CD4-positive, alpha-beta T cell (primary cell): ENCODE measurements around the gene PSMC3. TPM values are rescaled to one million over a fixed set of nuclear protein-coding genes. Genes with fewer than 3 reads are reported as not detected.

ENCODE experiments used
- ATAC-seq: fragments of 200-7000 bp; cut with Tn5 transposase; one replicate; pipeline ENCODE4 v1.10.0; 2022; ENCODE audit warnings: mild to moderate bottlenecking; ENCODE audit not compliant: poor library complexity
- CTCF ChIA-PET: fragments of 350-600 bp; sonication (Branson Sonifier 250); formaldehyde crosslinking; loops from one replicate; lab custom pipeline; 2021; ENCODE audit warnings: antibody characterized with exemption, inconsistent platforms; lab: Charles Lee
- POLR2A ChIA-PET: fragments of 350-600 bp; sonication (Branson Sonifier 250); formaldehyde crosslinking; loops from one replicate; lab custom pipeline; 2021; ENCODE audit warnings: antibody characterized with exemption, inconsistent platforms; lab: Charles Lee
- DNase-seq, 14 experiments: peaks; one replicate each; pipeline ENCODE4 v3.0.0-alpha.2; 2013 to 2020; ENCODE audit warnings: mixed read lengths in 2 of 14
- H3K27ac ChIP-seq, 2 donors: one replicate each; pipeline versions ENCODE4 v1.5.1 to v1.7.0; 2013; ENCODE audit warnings: low read length in 2 of 2, low read depth in 1 of 2, mild to moderate bottlenecking in 1 of 2
- H3K27me3 ChIP-seq, 2 experiments: 1 replicate in 1 of 2; 2 replicates in 1 of 2; pipeline versions ENCODE4 v1.6.1 to v1.7.0; 2013; ENCODE audit warnings: low read length in 2 of 2, control low read depth in 1 of 2, mild to moderate bottlenecking in 1 of 2, moderate library complexity in 1 of 2; ENCODE audit not compliant: insufficient read depth in 2 of 2, control insufficient read depth in 1 of 2
- H3K36me3 ChIP-seq: one replicate; pipeline ENCODE4 v1.6.1; 2013; ENCODE audit warnings: low read length, control low read depth; ENCODE audit not compliant: insufficient read depth
- H3K4me1 ChIP-seq: one replicate; pipeline ENCODE4 v1.6.1; 2013; ENCODE audit warnings: low read length, control low read depth; ENCODE audit not compliant: insufficient read depth
- H3K4me3 ChIP-seq: one replicate; pipeline ENCODE4 v1.5.1; 2013; ENCODE audit warnings: mild to moderate bottlenecking, low read length, moderate library complexity
- H3K9me3 ChIP-seq, 2 experiments: 1 replicate in 1 of 2; 2 replicates in 1 of 2; pipeline versions ENCODE4 v1.6.1 to v1.7.0; 2013; ENCODE audit warnings: low read length in 2 of 2, mild to moderate bottlenecking in 2 of 2, control low read depth in 1 of 2, moderate library complexity in 1 of 2; ENCODE audit not compliant: control insufficient read depth in 1 of 2, insufficient read depth in 1 of 2
- H3K27ac Mint-ChIP-seq: one replicate; pipeline ENCODE4 v1.8.0; 2020; ENCODE audit warnings: mixed read lengths
- H3K27me3 Mint-ChIP-seq: one replicate; pipeline ENCODE4 v1.8.0; 2021; ENCODE audit warnings: mixed read lengths
- H3K36me3 Mint-ChIP-seq: one replicate; pipeline ENCODE4 v1.8.0; 2021; ENCODE audit warnings: low read depth, mixed read lengths
- H3K4me1 Mint-ChIP-seq: one replicate; pipeline ENCODE4 v1.8.0; 2021; ENCODE audit warnings: low read depth, mixed read lengths
- H3K4me3 Mint-ChIP-seq: one replicate; pipeline ENCODE4 v1.8.0; 2020; ENCODE audit warnings: mild to moderate bottlenecking, mixed read lengths
- H3K9me3 Mint-ChIP-seq: one replicate; pipeline ENCODE4 v1.8.0; 2020; ENCODE audit warnings: mixed read lengths
- CTCF ChIP-seq: fragments of 200-600 bp; IDR thresholded peaks from one replicate; pipeline ENCODE4 v1.8.0; 2022; ENCODE audit warnings: antibody characterized with exemption, mild to moderate bottlenecking
- intact Hi-C, 2 experiments: fragments of 100-400 bp; cut with DNase I in 1 of 2; cut with micrococcal nuclease in 1 of 2; formaldehyde crosslinking; loops; one replicate each; pipeline versions ENCODE4 v1.15.1 to v1.9.0; 2023 to 2025; cut with DNase I, micrococcal nuclease
- microRNA-seq: library from miRNA; unstranded; fragments of <30 nt; microRNA quantifications from one replicate; pipeline ENCODE4 v1.2.0, GENCODE V29; 2021; ENCODE audit warnings: borderline microRNAs expressed, borderline replicate concordance
- total RNA-seq, 174 experiments: library from RNA in 2 of 174; stranded (reverse) in 2 of 174; gene quantifications; one replicate each; pipeline ENCODE4 v1.2.3 and lab custom pipeline; 2021 to 2026

PSMC3 gene
- total RNA-seq, 2 experiments from 2014 or later = 51.3 to 59.5 TPM

DNA sequence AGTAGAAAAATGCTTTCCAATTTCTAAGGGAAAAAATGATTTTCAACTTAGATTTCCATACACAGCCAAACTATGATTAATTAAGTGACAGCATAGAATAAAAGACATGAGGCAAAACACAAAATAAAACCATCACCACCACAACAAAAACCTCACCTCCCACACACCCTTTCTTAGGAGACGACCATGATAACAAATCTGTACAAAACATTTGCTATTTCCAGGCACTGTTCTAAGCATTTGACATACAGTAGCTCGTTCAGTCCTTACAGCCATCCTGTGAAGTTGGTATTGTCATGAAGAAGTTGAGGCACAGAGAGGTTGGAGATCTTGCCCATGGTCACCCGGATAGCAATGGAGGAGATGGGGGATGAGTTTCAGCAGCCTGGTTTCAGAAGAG is 56.6 kb downstream of the PSMC3 start:
- intact Hi-C loops = loop anchor here in 1 of 2 experiments (5.0 kb wide), 1 partner anchor 483 kb away; no protein-coding TSS in a partner anchor
- Histone ChIP-seq H3K27ac (no peak overlapping the region), H3K4me1 (peaks cover 10% of the 10 kb centered on the region), H3K9me3 (no peaks in the 10 kb centered on the region), H3K4me3 (no peak overlapping the region), H3K27me3 (no peaks in the 10 kb centered on the region), H3K36me3 (no peaks in the 10 kb centered on the region)
- ATAC-seq (no peak), DNase-seq (no peak)
- ChIA-PET POLR2A (no interaction called here), CTCF (interaction anchor here (6.1 kb wide), 1 partner anchor 42 kb away, joined by 43 read pairs; no protein-coding TSS in a partner anchor)
- H3K9me3 Mint-ChIP-seq = no peaks in the 10 kb centered on the region
- no peaks in the 10 kb centered on the region for H3K4me1 Mint-ChIP-seq
- H3K27ac Mint-ChIP-seq = no peak overlapping the region
- no peak for TF ChIP-seq CTCF
- no peak overlapping the region for H3K4me3 Mint-ChIP-seq
- no peaks in the 10 kb centered on the region for H3K27me3 Mint-ChIP-seq
- H3K36me3 Mint-ChIP-seq = no peaks in the 10 kb centered on the region

Small RNAs within 50 kb of the gene (microRNA-seq; reads per million reads assigned to microRNA genes)
- gene MIR4487 = not detected

Other genes starting within 250 kb of the PSMC3 start
- gene ARFGAP2, start 249.6 kb downstream of the PSMC3 start, total RNA-seq = 100 to 1,000 TPM; 161 to 174 TPM
- gene PACSIN3, start 240.0 kb downstream of the PSMC3 start, total RNA-seq = under 1 TPM in 1 of 2 experiments, not detected in 1; 0.27 TPM
- 10 to 100 TPM; 57.3 to 57.6 TPM for gene DDB2, start 211.5 kb downstream of the PSMC3 start, total RNA-seq
- gene ACP2, start 177.6 kb downstream of the PSMC3 start, total RNA-seq = 10 to 100 TPM; 16.8 to 17.2 TPM
- gene NR1H3, start 168.4 kb downstream of the PSMC3 start, total RNA-seq = 1 to 10 TPM; 1.8 to 2.3 TPM
- gene MADD, start 156.3 kb downstream of the PSMC3 start, total RNA-seq = 100 to 1,000 TPM; 161 to 178 TPM
- gene MYBPC3, start 73.7 kb downstream of the PSMC3 start, total RNA-seq = not detected
- 1 to 10 TPM; 4.9 to 5.9 TPM for gene SPI1, start 47.9 kb downstream of the PSMC3 start, total RNA-seq
- 10 to 100 TPM; 36.6 to 39.2 TPM for gene SLC39A13, start 17.8 kb downstream of the PSMC3 start, total RNA-seq
- gene RAPSN, start 22.7 kb upstream of the PSMC3 start, total RNA-seq = under 1 TPM; 0.56 to 0.85 TPM
- gene CELF1, start 126.7 kb upstream of the PSMC3 start, total RNA-seq = 100 to 1,000 TPM; 103 to 111 TPM
- 10 to 100 TPM; 18.9 to 26.7 TPM for gene PTPMT1, start 139.2 kb upstream of the PSMC3 start, total RNA-seq
- gene KBTBD4, start 152.5 kb upstream of the PSMC3 start, total RNA-seq = 10 to 100 TPM; 29.1 to 30.2 TPM
- 100 to 1,000 TPM; 139 to 144 TPM for gene NDUFS3, start 152.6 kb upstream of the PSMC3 start, total RNA-seq
- under 1 TPM; 0.55 to 0.92 TPM for gene FAM180B, start 160.2 kb upstream of the PSMC3 start, total RNA-seq
- under 1 TPM; 0.41 to 0.92 TPM for gene C1QTNF4, start 168.0 kb upstream of the PSMC3 start, total RNA-seq
- 10 to 100 TPM; 11.8 to 12.7 TPM for gene MTCH2, start 216.1 kb upstream of the PSMC3 start, total RNA-seq